H1 (cell line): Measurements from ENCODE around the gene RMND5A. TPM values are rescaled to one million over a fixed set of nuclear protein-coding genes. Genes with fewer than 3 reads are reported as not detected.

Experiments
- CTCF ChIA-PET: fragments of 300-600 bp; sonication (Branson Sonifier 250); formaldehyde crosslinking; loops from one replicate; lab custom pipeline; 2021; ENCODE audit not compliant: partially characterized antibody; lab: Charles Lee
- POLR2A ChIA-PET: fragments of 300-600 bp; sonication (Branson Sonifier 250); formaldehyde crosslinking; loops from one replicate; lab custom pipeline; 2021; ENCODE audit warnings: inconsistent platforms; ENCODE audit not compliant: partially characterized antibody; lab: Charles Lee
- DNase-seq, 2 experiments: peaks; one replicate each; pipeline versions ENCODE4 v3.0.0 to v3.0.0-alpha.2; 2010 to 2022; ENCODE audit warnings: low spot score in 2 of 2, low read depth in 1 of 2, mixed read lengths in 1 of 2
- FAIRE-seq: peaks from 2 replicates; lab custom pipeline; 2011; peaks lifted over from hg19 to GRCh38; lab: Jason Lieb, UNC
- H2AFZ ChIP-seq: 2 replicates; pipeline ENCODE4 v1.8.1; 2012; ENCODE audit warnings: low read length, inconsistent platforms
- H2AK5ac ChIP-seq: 2 replicates; pipeline ENCODE4 v1.6.1; 2013; ENCODE audit warnings: low read depth, low read length
- H2BK120ac ChIP-seq: replicated peaks from 2 replicates; pipeline ENCODE3; 2013; ENCODE audit warnings: low read depth, low read length, inconsistent platforms
- H2BK12ac ChIP-seq: 2 replicates; pipeline ENCODE4 v1.6.1; 2013; ENCODE audit warnings: low read depth, low read length
- H2BK15ac ChIP-seq: 2 replicates; pipeline ENCODE4 v1.6.1; 2013; ENCODE audit warnings: low read length
- H2BK20ac ChIP-seq: 2 replicates; pipeline ENCODE4 v1.6.1; 2013; ENCODE audit warnings: low read length
- H2BK5ac ChIP-seq: 2 replicates; pipeline ENCODE4 v1.6.1; 2013; ENCODE audit warnings: low read depth, low read length
- H3K14ac ChIP-seq: 2 replicates; pipeline ENCODE4 v1.6.1; 2013; ENCODE audit warnings: inconsistent platforms; ENCODE audit not compliant: insufficient read length
- H3K18ac ChIP-seq: 2 replicates; pipeline ENCODE4 v1.6.1; 2013; ENCODE audit warnings: low read length; ENCODE audit errors: extremely low read depth
- H3K23ac ChIP-seq: 2 replicates; pipeline ENCODE4 v1.6.1; 2013; ENCODE audit warnings: inconsistent platforms; ENCODE audit not compliant: insufficient read length
- H3K23me2 ChIP-seq: 2 replicates; pipeline ENCODE4 v1.6.1; 2013; ENCODE audit warnings: low read depth, low read length
- H3K27ac ChIP-seq: 2 replicates; pipeline ENCODE4 v1.6.1; 2011; ENCODE audit warnings: low read depth, low read length, inconsistent platforms
- H3K27me3 ChIP-seq, 4 experiments: replicated peaks in 1 of 4; 1 replicate in 1 of 4; 2 replicates in 3 of 4; pipeline versions ENCODE4 v1.6.1 to v1.8.1; 2011 to 2013; ENCODE audit warnings: low read length in 3 of 4, mild to moderate bottlenecking in 3 of 4, inconsistent platforms in 2 of 4, mixed read lengths in 2 of 4, moderate library complexity in 1 of 4; ENCODE audit not compliant: control insufficient read depth in 3 of 4, insufficient read depth in 3 of 4; ENCODE audit errors: extremely low read depth in 1 of 4
- H3K36me3 ChIP-seq, 4 experiments: 2 replicates each; pipeline versions ENCODE4 v1.6.1 to v1.8.1; 2011 to 2013; ENCODE audit warnings: mild to moderate bottlenecking in 4 of 4, low read length in 3 of 4, moderate library complexity in 2 of 4, control low read depth in 1 of 4, inconsistent platforms in 1 of 4; ENCODE audit not compliant: insufficient read depth in 4 of 4, control insufficient read depth in 2 of 4
- H3K4ac ChIP-seq: replicated peaks from 2 replicates; pipeline ENCODE3; 2013; ENCODE audit warnings: low read length, low read depth, mixed read lengths, inconsistent platforms; ENCODE audit not compliant: insufficient read length
- H3K4me1 ChIP-seq, 4 experiments: replicated peaks in 1 of 4; 1 replicate in 1 of 4; 2 replicates in 3 of 4; pipeline versions ENCODE4 v1.6.1 to v1.8.1; 2011 to 2013; ENCODE audit warnings: low read length in 3 of 4, inconsistent platforms in 2 of 4, mixed read lengths in 1 of 4; ENCODE audit not compliant: insufficient read depth in 4 of 4, control insufficient read depth in 3 of 4
- H3K4me2 ChIP-seq, 2 experiments: 2 replicates each; pipeline versions ENCODE4 v1.6.1 to v1.8.1; 2011 to 2013; ENCODE audit warnings: low read depth in 2 of 2, low read length in 2 of 2, control low read depth in 1 of 2, inconsistent platforms in 1 of 2, mild to moderate bottlenecking in 1 of 2; ENCODE audit not compliant: insufficient read depth in 1 of 2
- H3K4me3 ChIP-seq, 4 experiments: fragments of 200-600, 300-600 bp in 1 of 4; sonication (generic), shearing (Covaris generic), sonication (Bioruptor Twin) in 1 of 4; 2 replicates each; pipeline versions ENCODE4 v1.5.1 to v1.8.1; 2011 to 2016; ENCODE audit warnings: low read length in 4 of 4, low read depth in 3 of 4, control low read depth in 2 of 4, inconsistent platforms in 2 of 4, mild to moderate bottlenecking in 2 of 4, mixed read lengths in 1 of 4, moderate library complexity in 1 of 4; ENCODE audit not compliant: insufficient read depth in 2 of 4; ENCODE audit errors: extremely low read depth in 1 of 4
- H3K56ac ChIP-seq: replicated peaks from 2 replicates; pipeline ENCODE3; 2013; ENCODE audit warnings: low read depth, mild to moderate bottlenecking, mixed read lengths, low read length, inconsistent platforms; ENCODE audit not compliant: insufficient read length
- H3K79me1 ChIP-seq: 2 replicates; pipeline ENCODE4 v1.6.1; 2013; ENCODE audit warnings: low read depth, low read length, control low read depth
- H3K79me2 ChIP-seq, 2 experiments: 2 replicates each; pipeline versions ENCODE4 v1.6.1 to v1.8.1; 2012 to 2013; ENCODE audit warnings: low read length in 2 of 2, mild to moderate bottlenecking in 2 of 2, inconsistent platforms in 1 of 2; ENCODE audit not compliant: insufficient read depth in 2 of 2, control insufficient read depth in 1 of 2
- H3K9ac ChIP-seq, 4 experiments: replicated peaks in 1 of 4; 1 replicate in 1 of 4; 2 replicates in 3 of 4; pipeline versions ENCODE4 v1.6.1 to v1.8.1; 2011 to 2013; ENCODE audit warnings: low read depth in 3 of 4, low read length in 3 of 4, control low read depth in 2 of 4, mild to moderate bottlenecking in 2 of 4, moderate library complexity in 2 of 4, inconsistent platforms in 1 of 4; ENCODE audit errors: extremely low read depth in 1 of 4
- H3K9me3 ChIP-seq, 2 experiments: 2 replicates each; pipeline versions ENCODE4 v1.6.1 to v1.8.1; 2012 to 2013; ENCODE audit warnings: mild to moderate bottlenecking in 2 of 2, moderate library complexity in 2 of 2, control low read depth in 1 of 2, inconsistent platforms in 1 of 2, low read depth in 1 of 2, low read length in 1 of 2, mixed read lengths in 1 of 2; ENCODE audit not compliant: insufficient read depth in 2 of 2
- H4K20me1 ChIP-seq, 2 experiments: replicated peaks in 1 of 2; 2 replicates each; pipeline versions ENCODE3 to v1.8.1; 2011 to 2013; ENCODE audit warnings: inconsistent platforms in 2 of 2, low read length in 2 of 2, mild to moderate bottlenecking in 1 of 2; ENCODE audit not compliant: insufficient read depth in 2 of 2, control insufficient read depth in 1 of 2
- H4K5ac ChIP-seq: 2 replicates; pipeline ENCODE4 v1.6.1; 2013; ENCODE audit warnings: low read length, low read depth, mixed read lengths, inconsistent platforms; ENCODE audit not compliant: insufficient read length
- H4K8ac ChIP-seq: 2 replicates; pipeline ENCODE4 v1.8.0; 2013; ENCODE audit warnings: mild to moderate bottlenecking, moderate library complexity, low read length, inconsistent platforms; ENCODE audit not compliant: insufficient read depth; ENCODE audit errors: extremely low read depth
- H4K91ac ChIP-seq: replicated peaks from 2 replicates; pipeline ENCODE3; 2013; ENCODE audit warnings: low read length, mixed read lengths, inconsistent platforms; ENCODE audit not compliant: insufficient read length
- BACH1 ChIP-seq: IDR thresholded peaks from 2 replicates; pipeline ENCODE4 v1.6.1; 2012; ENCODE audit warnings: low read length, improper control_type of control experiment
- BRCA1 ChIP-seq: IDR thresholded peaks from 2 replicates; pipeline ENCODE4 v1.6.1; 2012; ENCODE audit warnings: low read depth, low read length, improper control_type of control experiment
- CTBP2 ChIP-seq: IDR thresholded peaks from 2 replicates; pipeline ENCODE4 v1.7.0; 2011; ENCODE audit warnings: borderline replicate concordance, mild to moderate bottlenecking, moderate library complexity, mixed read lengths, low read length; ENCODE audit not compliant: insufficient read depth, insufficient read length
- HDAC2 ChIP-seq, 2 experiments: fragments of 300-600 bp in 1 of 2; sonication (generic) in 1 of 2; IDR thresholded peaks; 2 replicates each; pipeline ENCODE4 v1.6.1; 2011 to 2012; ENCODE audit warnings: low read depth in 2 of 2, low read length in 2 of 2, mild to moderate bottlenecking in 2 of 2, moderate library complexity in 2 of 2, borderline replicate concordance in 1 of 2, inconsistent platforms in 1 of 2
- KDM4A ChIP-seq: IDR thresholded peaks from one replicate; pipeline ENCODE4 v1.7.1; 2012; ENCODE audit warnings: low read depth, mild to moderate bottlenecking, moderate library complexity, low read length, inconsistent platforms; ENCODE audit not compliant: severe bottlenecking
- RAD21 ChIP-seq, 2 experiments: IDR thresholded peaks in 1 of 2; conservative IDR thresholded peaks in 1 of 2; 2 replicates each; pipeline ENCODE4 v1.6.1; 2011; ENCODE audit warnings: low read depth in 2 of 2, low read length in 2 of 2, improper control_type of control experiment in 1 of 2, inconsistent platforms in 1 of 2, mild to moderate bottlenecking in 1 of 2, moderate library complexity in 1 of 2
- RXRA ChIP-seq: IDR thresholded peaks from 2 replicates; pipeline ENCODE4 v1.6.1; 2011; ENCODE audit warnings: low read depth, mild to moderate bottlenecking, low read length, moderate library complexity; ENCODE audit not compliant: insufficient read depth
- SIN3A ChIP-seq, 2 experiments: IDR thresholded peaks in 1 of 2; conservative IDR thresholded peaks in 1 of 2; 2 replicates each; pipeline ENCODE4 v1.6.1; 2011 to 2012; ENCODE audit warnings: low read length in 2 of 2, improper control_type of control experiment in 1 of 2, low read depth in 1 of 2, mild to moderate bottlenecking in 1 of 2
- SIRT6 ChIP-seq: IDR thresholded peaks from one replicate; pipeline ENCODE4 v1.7.1; 2012; ENCODE audit warnings: low read length, inconsistent platforms
- SIX5 ChIP-seq: IDR thresholded peaks from 2 replicates; pipeline ENCODE4 v1.6.1; 2011; ENCODE audit warnings: mild to moderate bottlenecking, low read depth, low read length
- TAF7 ChIP-seq: optimal IDR thresholded peaks from 2 replicates; pipeline ENCODE3; 2011; ENCODE audit warnings: low read depth, mild to moderate bottlenecking, inconsistent platforms, low read length, moderate library complexity, borderline replicate concordance
- YY1 ChIP-seq: IDR thresholded peaks from 2 replicates; pipeline ENCODE4 v1.6.1; 2011; ENCODE audit warnings: low read depth, mild to moderate bottlenecking, low read length
- WGBS, 2 experiments: shearing (Covaris generic) in 1 of 2; methylation state at CpG; one replicate each; pipeline versions ENCODE4 v1.1.6 to v1.1.7; 2013 to 2015; ENCODE audit warnings: low lambda C conversion rate in 2 of 2, mixed read lengths in 2 of 2, inconsistent platforms in 1 of 2, low coverage in 1 of 2, missing lambda C conversion rate in 1 of 2; ENCODE audit not compliant: insufficient replicate concordance in 2 of 2, insufficient coverage in 1 of 2, insufficient read length in 1 of 2; ENCODE audit errors: extremely low coverage in 1 of 2, missing lambda C conversion rate in 1 of 2; 5-methylcytosine and 5-hydroxymethylcytosine counted together
- polyA plus RNA-seq, 7 experiments: library from polyadenylated mRNA; depleted of rRNA in 3 of 7; stranded (reverse) in 5 of 7; unstranded in 2 of 7; fragments of >200 nt in 5 of 7; fragments of 200-250 nt in 2 of 7; gene quantifications; 1 replicate in 5 of 7; 2 replicates in 1 of 7; 4 replicates in 1 of 7; pipeline versions ENCODE4 v1.2.1 to v1.2.3, GENCODE V29; 2011 to 2013; ENCODE audit warnings: missing spikeins in 2 of 7, mixed read lengths in 2 of 7
- total RNA-seq: library from RNA; stranded (reverse); fragmentation: NEBNext Ultra II Directional; extraction: Animal tissue kit (Norgen Biotek cat#: 25700); gene quantifications from 2 replicates; pipeline ENCODE4 v1.2.1, GENCODE V29; 2021
- TF ChIP-seq, protein P1 (sequence below): IDR thresholded peaks from 2 replicates; pipeline ENCODE4 v1.6.1; 2012; ENCODE audit warnings: inconsistent platforms

RMND5A gene
- total and polyA plus RNA-seq, 2 of the 8 experiments (the other 6 are each of a cell fraction or from before 2014, with no cell fraction given), result 21.0 to 66.2 TPM

- H3K79me2 ChIP-seq, result no peaks in the 10 kb centered on the region
- H4K91ac ChIP-seq, result no peak overlapping the region
- H3K18ac ChIP-seq, result no peak overlapping the region
- H3K56ac ChIP-seq, result no peak overlapping the region
- H3K4me1 ChIP-seq, result no peaks in the 10 kb centered on the region
- DNase-seq (no peak), FAIRE-seq (no peak)
- H3K9me3 ChIP-seq, result no peaks in the 10 kb centered on the region
- no peak overlapping the region for H3K23ac ChIP-seq
- no peak overlapping the region for H3K14ac ChIP-seq
- no peak overlapping the region for H2BK20ac ChIP-seq
- WGBS, 2 experiments, result 84% methylated on average over 3 of the region's 3 CpGs; no CpG with 5 or more reads in 1 of the 2 experiments
- no peak overlapping the region for H4K8ac ChIP-seq
- H3K27ac ChIP-seq, result no peak overlapping the region
- no peak overlapping the region for H3K4ac ChIP-seq
- ChIA-PET POLR2A (interaction anchor here (0.7 to 1.1 kb wide), 2 partner anchors 10 to 17 kb away, joined by 3 to 4 read pairs; no protein-coding TSS in a partner anchor), CTCF (interaction anchor here (0.6 to 1.8 kb wide), 3 partner anchors 9 to 482 kb away, joined by 3 to 5 read pairs (median 3); no protein-coding TSS in a partner anchor)
- H3K79me1 ChIP-seq, result no peaks in the 10 kb centered on the region
- H2AFZ ChIP-seq, result no peak overlapping the region
- no peak overlapping the region for H2BK120ac ChIP-seq
- H3K4me3 ChIP-seq, result no peak overlapping the region
- peaks cover 0 to 4% (median 2%) of the 10 kb centered on the region in 4 experiments; a peak in 1 of 8 replicates for H3K36me3 ChIP-seq
- H4K5ac ChIP-seq, result no peak overlapping the region
- H2BK5ac ChIP-seq, result no peak overlapping the region
- no peaks in the 10 kb centered on the region for H3K23me2 ChIP-seq
- no peaks in the 10 kb centered on the region for H3K27me3 ChIP-seq
- H2AK5ac ChIP-seq, result no peak overlapping the region
- H2BK15ac ChIP-seq, result no peak overlapping the region
- peaks cover 0 to 4% of the 10 kb centered on the region in 2 experiments for H4K20me1 ChIP-seq
- H2BK12ac ChIP-seq, result no peak overlapping the region
- no peak overlapping the region for H3K4me2 ChIP-seq
- H3K9ac ChIP-seq, result no peak overlapping the region
- TF ChIP-seq SIRT6, result no peak
- TF ChIP-seq BACH1, result no peak
- no peak for TF ChIP-seq KDM4A
- TF ChIP-seq BRCA1, result no peak
- no peak for TF ChIP-seq RAD21 (IDR thresholded peaks at IDR 0.05 in 1 of 2, conservative IDR thresholded peaks at IDR 0.05 in 1 of 2; ENCODE audit: low read depth in 2 of 2, low read length in 2 of 2)
- no peak for TF ChIP-seq TAF7
- no peak for TF ChIP-seq SIX5
- TF ChIP-seq, protein P1, sequence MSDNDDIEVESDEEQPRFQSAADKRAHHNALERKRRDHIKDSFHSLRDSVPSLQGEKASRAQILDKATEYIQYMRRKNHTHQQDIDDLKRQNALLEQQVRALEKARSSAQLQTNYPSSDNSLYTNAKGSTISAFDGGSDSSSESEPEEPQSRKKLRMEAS, result no peak
- no peak for TF ChIP-seq SIN3A (conservative IDR thresholded peaks at IDR 0.05 in 1 of 2, IDR thresholded peaks at IDR 0.05 in 1 of 2; ENCODE audit: low read depth in 1 of 2, low read length in 2 of 2)
- no peak for TF ChIP-seq RXRA
- TF ChIP-seq YY1, result no peak
- no peak for TF ChIP-seq HDAC2 (IDR thresholded peaks at IDR 0.05; ENCODE audit: borderline replicate concordance in 1 of 2, low read depth in 2 of 2, low read length in 2 of 2)
- no peak for TF ChIP-seq CTBP2
These were observed 59.9 kb downstream of the RMND5A start for GRCh38 chr2:86779971-86780370.
